ENCODE results near the gene RNF130.

Gene RNF130

GRCh38 chr5:180112181-180112861, 40.8 kb upstream of the RNF130 start (continued):
- no peak for TF ChIP-seq CSRNP3 (CRISPR knock-in tag; IDR thresholded peaks at IDR 0.05)
- TF ChIP-seq CREB5 (CRISPR knock-in tag; IDR thresholded peaks at IDR 0.05; ENCODE audit: low read depth) = no peak
- TF ChIP-seq SNAI2 (CRISPR knock-in tag; IDR thresholded peaks at IDR 0.05) = no peak
- no peak for TF ChIP-seq TOX (CRISPR knock-in tag; IDR thresholded peaks at IDR 0.05; ENCODE audit: borderline replicate concordance)
- no peak for TF ChIP-seq POU6F1 (CRISPR knock-in tag; IDR thresholded peaks at IDR 0.05; ENCODE audit: borderline replicate concordance, low read depth)
- no peak for TF ChIP-seq BACH2 (CRISPR knock-in tag; IDR thresholded peaks at IDR 0.05; ENCODE audit: borderline replicate concordance)
- TF ChIP-seq ZNF565 (CRISPR knock-in tag; conservative IDR thresholded peaks at IDR 0.05; ENCODE audit: low read depth) = no peak

GRCh38 chr5:180111273-180112002, 39.9 kb upstream of the RNF130 start:
- TF ChIP-seq ZNF8 (CRISPR knock-in tag; IDR thresholded peaks at IDR 0.05) (no peak), ZNF70 (CRISPR knock-in tag; IDR thresholded peaks at IDR 0.05) (no peak), TOX (CRISPR knock-in tag; IDR thresholded peaks at IDR 0.05; ENCODE audit: borderline replicate concordance) (no peak), GLIS3 (CRISPR knock-in tag; IDR thresholded peaks at IDR 0.05) (no peak), ARNTL (CRISPR knock-in tag; IDR thresholded peaks at IDR 0.05; ENCODE audit: borderline replicate concordance, low read depth) (no peak), CSRNP3 (CRISPR knock-in tag; IDR thresholded peaks at IDR 0.05) (no peak), ZFP30 (CRISPR knock-in tag; IDR thresholded peaks at IDR 0.05) (no peak), BACH2 (CRISPR knock-in tag; IDR thresholded peaks at IDR 0.05; ENCODE audit: borderline replicate concordance) (no peak), ZFP3 (CRISPR knock-in tag; IDR thresholded peaks at IDR 0.05) (no peak), CSDC2 (CRISPR knock-in tag; IDR thresholded peaks at IDR 0.05) (no peak), TSHZ2 (CRISPR knock-in tag; IDR thresholded peaks at IDR 0.05) (no peak), POU6F1 (CRISPR knock-in tag; IDR thresholded peaks at IDR 0.05; ENCODE audit: borderline replicate concordance, low read depth) (no peak), ESRRG (CRISPR knock-in tag; IDR thresholded peaks at IDR 0.05) (no peak), ZNF565 (CRISPR knock-in tag; conservative IDR thresholded peaks at IDR 0.05; ENCODE audit: low read depth) (no peak), RARB (CRISPR knock-in tag; IDR thresholded peaks at IDR 0.05) (no peak), OSR1 (CRISPR knock-in tag; IDR thresholded peaks at IDR 0.05) (no peak), PPARA (CRISPR knock-in tag; IDR thresholded peaks at IDR 0.05; ENCODE audit: borderline replicate concordance) (no peak), ISL1 (CRISPR knock-in tag; IDR thresholded peaks at IDR 0.05) (no peak), TCF4 (CRISPR knock-in tag; IDR thresholded peaks at IDR 0.05; ENCODE audit: borderline replicate concordance) (no peak)

More at GRCh38 chr5:180111273-180112002, 39.9 kb upstream of the RNF130 start:
- no peak for ATAC-seq

Measured in SK-N-SH treated with all-trans-retinoic acid at 6 μM for 48 hours (cell line).